HG03575 (cell line): Measurements from ENCODE around the gene RGCC.

Experiments
- ATAC-seq: cut with Tn5 transposase; IDR thresholded peaks from one replicate; pipeline ENCODE4 v1.9.1; 2021; ENCODE audit not compliant: unreplicated experiment, insufficient number of reproducible peaks, low FRiP score; ENCODE audit errors: extremely low read depth

RGCC gene

GRCh38 chr13:41505209-41505835 lies 48.0 kb downstream of the RGCC start:
- ATAC-seq = no peak

DNA sequence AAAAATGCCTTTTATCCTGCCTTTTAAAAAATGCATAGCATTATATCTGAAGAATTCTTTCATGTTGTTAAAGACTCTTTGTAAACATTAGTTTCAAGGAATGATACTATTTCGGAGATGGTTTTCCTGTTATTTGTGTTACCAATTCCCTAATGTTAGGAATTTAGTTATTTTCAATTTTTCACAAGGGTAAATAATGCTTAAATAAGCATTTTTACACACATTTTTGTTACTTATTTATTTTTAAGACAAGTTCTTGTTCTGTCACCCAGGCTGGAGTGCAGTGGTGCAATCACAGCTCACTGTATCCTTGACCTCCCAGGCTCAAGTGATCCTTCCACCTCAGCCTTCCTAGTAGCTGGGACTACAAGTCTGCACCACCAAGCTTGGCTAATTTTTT lies 49.0 kb downstream of the RGCC start:
- no peak for ATAC-seq

GRCh38 chr13:41509971-41510370 lies 52.6 kb downstream of the RGCC start:
- ATAC-seq = no peak

GRCh38 chr13:41511827-41512226 lies 54.5 kb downstream of the RGCC start:
- ATAC-seq = no peak

- no peak for ATAC-seq
Observed at GRCh38 chr13:41512441-41512840, 55.1 kb downstream of the RGCC start.

- no peak for ATAC-seq
Observed at GRCh38 chr13:41513600-41513999, 56.2 kb downstream of the RGCC start.

DNA sequence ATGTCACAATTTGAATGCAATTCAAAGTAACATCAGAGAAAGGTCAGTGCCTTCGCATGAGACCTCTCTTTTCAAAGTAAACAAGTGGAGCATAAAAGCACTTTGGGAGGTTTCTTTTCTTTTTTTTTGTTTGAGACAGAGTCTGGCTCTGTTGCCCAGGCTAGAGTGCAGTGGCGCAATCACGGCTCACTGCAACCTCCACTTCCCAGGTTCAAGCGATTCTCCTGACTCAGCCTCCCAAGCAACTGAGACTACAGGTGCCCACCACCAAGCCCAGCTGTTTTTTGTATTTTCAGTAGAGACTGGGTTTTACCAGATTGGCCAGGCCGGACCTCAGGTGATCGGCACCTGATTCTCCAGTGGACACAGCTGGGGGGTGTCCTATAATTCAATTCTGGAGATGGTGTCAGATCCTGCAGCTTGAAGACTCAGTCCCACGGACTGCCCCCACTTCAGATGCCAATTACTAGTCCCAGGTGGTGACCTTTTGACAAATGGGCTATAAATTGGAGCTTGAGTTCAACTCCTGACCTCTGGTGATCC lies 57.6 kb downstream of the RGCC start:
- ATAC-seq = no peak

DNA sequence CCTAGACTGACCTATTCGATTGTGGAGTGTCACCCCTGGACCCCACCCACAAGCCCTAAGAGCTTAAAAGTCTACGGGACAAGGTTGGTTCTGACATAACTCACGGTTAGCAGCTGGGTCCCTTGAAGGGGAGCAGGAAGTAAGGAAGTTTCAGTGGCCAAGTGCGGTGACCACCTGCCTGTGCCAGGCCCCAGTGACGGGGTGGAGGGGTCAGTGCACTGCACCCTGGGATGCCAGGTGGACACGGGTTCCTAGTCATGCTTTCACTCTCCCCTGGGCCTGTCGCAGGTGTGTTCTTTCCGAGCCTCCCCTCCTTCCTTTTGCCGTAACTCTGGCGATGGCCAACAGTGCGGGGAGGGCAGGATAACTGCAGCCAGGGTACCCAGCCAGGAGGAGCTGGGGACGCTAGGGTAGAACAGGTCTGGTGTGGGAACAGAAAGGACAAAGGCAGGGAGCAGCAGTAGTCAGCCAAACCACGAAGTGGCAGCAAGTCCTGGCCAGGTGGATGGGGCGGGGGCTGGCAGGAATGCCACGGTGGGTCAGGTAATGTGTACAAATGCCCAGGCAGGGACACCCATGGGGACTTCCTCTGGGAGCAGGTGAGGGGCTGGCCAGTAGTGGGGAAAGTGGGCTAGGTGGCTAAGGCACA lies 58.3 kb downstream of the RGCC start:
- no peak for ATAC-seq

DNA sequence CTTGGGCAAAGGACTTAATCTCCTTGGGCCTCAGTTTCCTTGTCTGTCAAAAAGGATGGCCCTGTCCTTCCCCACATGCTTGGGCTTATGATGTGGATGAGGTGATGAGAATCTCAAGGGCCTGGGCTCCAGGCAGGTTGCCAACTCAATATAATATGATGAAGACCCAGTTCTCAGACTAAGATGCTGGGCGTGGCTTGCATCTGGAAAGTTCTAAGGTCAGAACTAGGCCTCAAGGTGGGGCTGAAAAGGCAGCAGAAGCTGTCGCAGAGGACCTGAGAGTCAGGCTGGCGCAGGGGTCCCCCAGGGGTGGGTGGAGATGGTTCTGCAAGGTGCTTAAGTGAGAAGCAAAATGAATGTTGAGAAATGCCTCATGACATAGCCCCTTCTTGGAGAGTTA lies 58.8 kb downstream of the RGCC start:
- ATAC-seq = no peak

- ATAC-seq = no peak
Observed at GRCh38 chr13:41516760-41517159, 59.4 kb downstream of the RGCC start.

DNA sequence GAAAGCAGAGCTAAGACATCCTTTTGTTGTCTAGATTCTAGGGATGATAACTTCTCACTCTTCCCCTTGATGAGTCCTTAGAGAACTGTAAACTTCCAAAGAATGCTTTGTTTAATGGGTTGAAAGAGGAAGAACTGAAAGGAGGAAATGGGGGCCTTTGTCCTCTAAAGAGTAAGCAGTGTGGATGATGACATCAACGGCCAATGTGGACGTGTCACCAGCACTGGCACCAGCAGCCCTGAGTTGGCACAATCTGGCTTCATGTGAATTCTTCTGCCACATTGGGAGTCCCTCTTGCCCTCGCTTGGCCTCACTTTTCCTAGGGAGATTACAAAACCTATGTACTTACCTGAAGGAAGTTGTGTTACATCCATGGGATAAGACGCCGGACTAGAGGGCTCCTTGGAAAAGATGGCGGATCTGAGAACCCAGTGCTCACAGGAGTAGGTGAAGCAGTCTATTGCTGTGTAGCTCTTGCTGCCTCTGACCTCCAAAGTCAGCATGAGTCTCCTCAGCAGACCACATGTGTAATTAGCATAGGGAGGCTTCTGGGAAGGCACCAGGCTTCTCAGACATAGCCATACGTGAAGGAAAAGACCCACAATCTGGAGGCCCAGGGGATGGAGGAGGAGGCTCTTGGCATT lies 62.8 kb downstream of the RGCC start:
- ATAC-seq = no peak
